Smooth muscle cell (in vitro differentiated cells): Measurements from ENCODE around the gene ASIC4. TPM values are rescaled to one million over a fixed set of nuclear protein-coding genes. Genes with fewer than 3 reads are reported as not detected.

Experiments used
- DNase-seq: peaks from one replicate; lab custom pipeline; 2025; ENCODE audit not compliant: unreplicated experiment; lab: John Stamatoyannopoulos, UW
- H2AFZ ChIP-seq: fragments of 200-600 bp; sonication (generic); 2 replicates; pipeline ENCODE4 v1.6.0; 2016; ENCODE audit warnings: antibody characterized with exemption, low read depth, mild to moderate bottlenecking
- H3F3A ChIP-seq: fragments of 200-600 bp; sonication (generic); 2 replicates; pipeline ENCODE4 v1.6.0; 2017; ENCODE audit warnings: antibody characterized with exemption, low read depth
- H3K27ac ChIP-seq: fragments of 200-600 bp; sonication (generic); 2 replicates; pipeline ENCODE4 v1.5.1; 2016; ENCODE audit warnings: low read depth, mild to moderate bottlenecking
- H3K27me3 ChIP-seq: fragments of 200-600 bp; sonication (generic); 2 replicates; pipeline ENCODE4 v1.6.1; 2016; ENCODE audit warnings: low read depth, mild to moderate bottlenecking
- H3K36me3 ChIP-seq: fragments of 200-600 bp; sonication (generic); 2 replicates; pipeline ENCODE4 v1.5.1; 2016; ENCODE audit warnings: low read depth
- H3K4me1 ChIP-seq: fragments of 200-600 bp; sonication (generic); 2 replicates; pipeline ENCODE4 v1.5.1; 2016; ENCODE audit warnings: low read depth
- H3K4me2 ChIP-seq: fragments of 200-600 bp; sonication (generic); 2 replicates; pipeline ENCODE4 v1.6.0; 2016; ENCODE audit warnings: mild to moderate bottlenecking
- H3K4me3 ChIP-seq: fragments of 200-600 bp; sonication (generic); 2 replicates; pipeline ENCODE4 v1.5.1; 2016; ENCODE audit warnings: mild to moderate bottlenecking
- H3K79me2 ChIP-seq: fragments of 200-600 bp; sonication (generic); 2 replicates; pipeline ENCODE4 v1.6.0; 2016; ENCODE audit warnings: low read depth, mild to moderate bottlenecking
- H3K9ac ChIP-seq: fragments of 200-600 bp; sonication (generic); 2 replicates; pipeline ENCODE4 v1.6.0; 2016; ENCODE audit warnings: low read depth
- H3K9me3 ChIP-seq: fragments of 200-600 bp; sonication (generic); replicated peaks from 2 replicates; pipeline ENCODE4 v1.5.1; 2016; ENCODE audit warnings: low read depth
- H4K20me1 ChIP-seq: fragments of 200-600 bp; sonication (generic); 2 replicates; pipeline ENCODE4 v1.6.0; 2016; ENCODE audit warnings: low read depth
- CTCF ChIP-seq: fragments of 200-600 bp; sonication (generic); IDR thresholded peaks from 2 replicates; pipeline ENCODE4 v1.5.1; 2017; ENCODE audit warnings: borderline replicate concordance, mild to moderate bottlenecking, antibody characterized with exemption; ENCODE audit not compliant: insufficient read depth, poor library complexity, severe bottlenecking
- WGBS: methylation state at CpG from one replicate; pipeline ENCODE4 v1.1.7; 2016; ENCODE audit warnings: low lambda C conversion rate; 5-methylcytosine and 5-hydroxymethylcytosine counted together
- polyA plus RNA-seq: library from polyadenylated mRNA; unstranded; fragments of >200 nt; fragmentation: Nextera tagmentation; extraction: Ambion mirVana; gene quantifications from 2 replicates; pipeline ENCODE4 v1.2.1, GENCODE V29; 2016
- total RNA-seq: library from RNA; depleted of rRNA; stranded (reverse); fragments of >200 nt; gene quantifications from 2 replicates; pipeline ENCODE4 v1.2.3, GENCODE V29; 2014

ASIC4 gene
- total and polyA plus RNA-seq, 2 experiments from 2014 or later: 0.32 to 0.49 TPM

DNA sequence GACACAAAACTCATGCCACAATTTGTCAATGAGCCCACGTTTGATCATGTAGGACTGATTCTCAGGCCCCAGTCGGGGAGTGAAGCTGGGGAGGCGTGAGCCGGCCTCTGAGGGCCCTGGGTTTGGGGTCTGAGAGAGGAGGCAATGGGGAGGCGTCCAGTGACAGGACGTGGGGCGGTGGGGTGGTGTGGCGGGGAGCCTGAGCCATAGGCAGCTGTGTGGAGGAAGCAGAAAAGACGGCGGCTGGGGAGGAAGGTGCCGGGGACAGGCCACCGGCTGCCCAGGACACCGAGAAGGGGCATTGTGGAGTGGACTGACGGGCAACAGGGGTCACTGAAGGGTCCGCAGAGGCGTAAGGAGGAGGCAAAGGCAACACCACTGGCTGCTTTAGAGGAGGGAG, 22.1 kb downstream of the ASIC4 start:
- Histone ChIP-seq H3K36me3 (no peaks in the 10 kb centered on the region), H3K4me3 (no peak overlapping the region), H3K27me3 (no peaks in the 10 kb centered on the region), H3K27ac (no peak overlapping the region), H3F3A (no peaks in the 10 kb centered on the region), H4K20me1 (peaks cover 37% of the 10 kb centered on the region), H3K4me2 (no peak overlapping the region), H3K79me2 (no peaks in the 10 kb centered on the region), H3K4me1 (peaks cover 4% of the 10 kb centered on the region), H2AFZ (no peak overlapping the region), H3K9ac (no peak overlapping the region), H3K9me3 (no peaks in the 10 kb centered on the region)
- 94% methylated on average over 12 of the region's 16 CpGs for WGBS
- no peak for DNase-seq
- TF ChIP-seq CTCF: no peak

- Histone ChIP-seq H3K4me2 (no peak overlapping the region), H3K79me2 (peaks cover 2% of the 10 kb centered on the region), H3K9me3 (no peaks in the 10 kb centered on the region), H3F3A (no peaks in the 10 kb centered on the region), H2AFZ (no peak overlapping the region), H4K20me1 (peaks cover 42% of the 10 kb centered on the region), H3K9ac (no peak overlapping the region), H3K4me3 (no peak overlapping the region), H3K36me3 (no peaks in the 10 kb centered on the region), H3K4me1 (peaks cover 5% of the 10 kb centered on the region), H3K27ac (no peak overlapping the region), H3K27me3 (no peaks in the 10 kb centered on the region)
- no peak for DNase-seq
- no peak for TF ChIP-seq CTCF
- 77% methylated on average over 9 of the region's 9 CpGs for WGBS
Measured at GRCh38 chr2:219536967-219537366, 22.7 kb downstream of the ASIC4 start.

GRCh38 chr2:219537657-219538488, 23.6 kb downstream of the ASIC4 start:
- 58% methylated on average over 14 of the region's 15 CpGs for WGBS
- no peak overlapping the region for H2AFZ ChIP-seq
- no peak overlapping the region for H3K9ac ChIP-seq
- no peak for TF ChIP-seq CTCF
- peaks cover 9% of the 10 kb centered on the region for H3K79me2 ChIP-seq
- peaks cover 51% of the 10 kb centered on the region for H4K20me1 ChIP-seq
- H3K27me3 ChIP-seq: no peaks in the 10 kb centered on the region
- no peaks in the 10 kb centered on the region for H3F3A ChIP-seq
- H3K27ac ChIP-seq: no peak overlapping the region
- H3K9me3 ChIP-seq: no peaks in the 10 kb centered on the region
- no peaks in the 10 kb centered on the region for H3K36me3 ChIP-seq
- peaks cover 11% of the 10 kb centered on the region for H3K4me1 ChIP-seq
- H3K4me2 ChIP-seq: no peak overlapping the region
- no peak for DNase-seq
- no peak overlapping the region for H3K4me3 ChIP-seq

GRCh38 chr2:219538504-219538951, 24.2 kb downstream of the ASIC4 start:
- Histone ChIP-seq H3K27me3 (no peaks in the 10 kb centered on the region), H4K20me1 (peaks cover 51% of the 10 kb centered on the region), H3K4me1 (peaks cover 11% of the 10 kb centered on the region), H3K4me2 (no peak overlapping the region), H3K36me3 (no peaks in the 10 kb centered on the region), H3K79me2 (peaks cover 9% of the 10 kb centered on the region), H2AFZ (no peak overlapping the region), H3K9ac (no peak overlapping the region), H3F3A (no peaks in the 10 kb centered on the region), H3K27ac (no peak overlapping the region), H3K4me3 (no peak overlapping the region), H3K9me3 (no peaks in the 10 kb centered on the region)
- TF ChIP-seq CTCF: no peak
- no peak for DNase-seq
- WGBS: 72% methylated on average over 6 of the region's 6 CpGs
